Transverse colon (tissue), 4 donors: ENCODE measurements around the gene TAS2R38. TPM values are rescaled to one million over a fixed set of nuclear protein-coding genes. Genes with fewer than 3 reads are reported as not detected.

Experiments used
- DNase-seq: peaks from one replicate; pipeline ENCODE4 v3.0.0-alpha.2; 2019
- H3K27ac ChIP-seq, 4 donors: fragments of 200-600 bp; sonication (generic); 2 replicates each; pipeline ENCODE4 v1.5.1; 2016 to 2018; ENCODE audit warnings: inconsistent platforms in 4 of 4
- H3K27me3 ChIP-seq: fragments of 200-600 bp; sonication (generic); 2 replicates; pipeline ENCODE4 v1.5.1; 2017; ENCODE audit warnings: inconsistent platforms
- H3K36me3 ChIP-seq, 4 donors: fragments of 200-600 bp; sonication (generic); 2 replicates each; pipeline ENCODE4 v1.5.1; 2017 to 2019; ENCODE audit warnings: inconsistent platforms in 4 of 4
- H3K4me1 ChIP-seq, 4 donors: fragments of 200-600 bp; sonication (generic); 2 replicates each; pipeline ENCODE4 v1.5.1; 2017 to 2020; ENCODE audit warnings: inconsistent platforms in 4 of 4
- H3K4me3 ChIP-seq, 4 donors: fragments of 200-600 bp; sonication (generic); 1 replicate in 1 of 4; 2 replicates in 3 of 4; pipeline versions ENCODE4 v1.5.1 to v1.6.1; 2017 to 2019; ENCODE audit warnings: inconsistent platforms in 4 of 4
- H3K9me3 ChIP-seq, 2 donors: fragments of 200-600 bp; sonication (generic); 2 replicates each; pipeline ENCODE4 v1.5.1; 2017 to 2019; ENCODE audit warnings: inconsistent platforms in 2 of 2
- CTCF ChIP-seq, 5 experiments: fragments of 200-600 bp in 3 of 5; fragments of 450-650 bp in 2 of 5; sonication (generic) in 3 of 5; IDR thresholded peaks; 1 replicate in 2 of 5; 2 replicates in 3 of 5; pipeline ENCODE4 v1.5.1; 2016 to 2017; ENCODE audit warnings: antibody characterized with exemption in 5 of 5, inconsistent platforms in 3 of 5, mild to moderate bottlenecking in 2 of 5, moderate library complexity in 1 of 5
- EP300 ChIP-seq: sonication (generic); formaldehyde crosslinking; IDR thresholded peaks from one replicate; pipeline ENCODE4 v1.6.1; 2017; ENCODE audit warnings: antibody characterized with exemption, low read depth
- POLR2A ChIP-seq: fragments of 450-650 bp; IDR thresholded peaks from one replicate; pipeline ENCODE4 v1.6.1; 2016; ENCODE audit warnings: antibody characterized with exemption, mild to moderate bottlenecking, moderate library complexity
- POLR2AphosphoS5 ChIP-seq, 3 donors: sonication (generic); formaldehyde crosslinking; IDR thresholded peaks; one replicate each; pipeline ENCODE4 v1.6.1; 2016; ENCODE audit warnings: antibody characterized with exemption in 3 of 3
- WGBS, 2 donors: methylation state at CpG; one replicate each; pipeline ENCODE4 v1.1.5; 2018; ENCODE audit warnings: low coverage in 1 of 2; 5-methylcytosine and 5-hydroxymethylcytosine counted together
- in situ Hi-C, 4 donors: fragments of 200-750 bp; cut with MboI; loops; one replicate each; pipeline versions ENCODE4 v1.15.0 to v1.15.1; 2017; ENCODE audit warnings: low sequenced_read_pairs in 3 of 4, low pct_ligation_motif_present in 1 of 4, low pct_unique_long_range_greater_than_20kb in 1 of 4
- intact Hi-C: fragments of 100-400 bp; cut with DNase I; formaldehyde crosslinking; loops from one replicate; pipeline ENCODE4 v1.15.1; 2023; ENCODE audit warnings: low total_unique reads
- total RNA-seq, 4 donors: library from RNA; depleted of rRNA; stranded (reverse); fragments of >200 nt; gene quantifications; one replicate each; pipeline ENCODE4 v1.1.0, GENCODE V29; 2016

TAS2R38 gene
- total RNA-seq, 4 donors from 2014 or later = not detected

- H3K27ac ChIP-seq = no peak overlapping the region
- DNase-seq = no peak
- H3K27me3 ChIP-seq = no peaks in the 10 kb centered on the region
- H3K9me3 ChIP-seq = no peaks in the 10 kb centered on the region
- 27 to 50% methylated on average over 1 to 2 of the region's 2 CpGs for WGBS, 2 donors
- in situ Hi-C loops (no loop called here), intact Hi-C loops (no loop called here)
- no peaks in the 10 kb centered on the region for H3K36me3 ChIP-seq
- no peaks in the 10 kb centered on the region for H3K4me1 ChIP-seq
- no peak overlapping the region for H3K4me3 ChIP-seq
- no peak for TF ChIP-seq CTCF (IDR thresholded peaks at IDR 0.05)
- no peak for TF ChIP-seq POLR2AphosphoS5 (IDR thresholded peaks at IDR 0.05)
- no peak for TF ChIP-seq POLR2A
- no peak for TF ChIP-seq EP300
These were observed 24.1 kb downstream of the TAS2R38 start for GRCh38 chr7:141949451-141949850.

- Histone ChIP-seq H3K9me3 (no peaks in the 10 kb centered on the region), H3K27ac (no peak overlapping the region), H3K4me3 (no peak overlapping the region), H3K36me3 (no peaks in the 10 kb centered on the region), H3K4me1 (no peaks in the 10 kb centered on the region), H3K27me3 (no peaks in the 10 kb centered on the region)
- no peak for TF ChIP-seq CTCF (IDR thresholded peaks at IDR 0.05)
- no peak for TF ChIP-seq EP300
- no peak for TF ChIP-seq POLR2A
- no peak for TF ChIP-seq POLR2AphosphoS5 (IDR thresholded peaks at IDR 0.05)
- WGBS, 2 donors = 58 to 71% methylated on average over 2 of the region's 2 CpGs
- no peak for DNase-seq
- in situ Hi-C loops = no loop called here
- intact Hi-C loops = no loop called here
These were observed 24.6 kb downstream of the TAS2R38 start for GRCh38 chr7:141949021-141949420.

GRCh38 chr7:141946796-141947195, 26.8 kb downstream of the TAS2R38 start, which contains the start of gene CLEC5A:
TSS of gene CLEC5A (minus strand) at chr7:141946974. CDS start at chr7:141946292, 682 bp downstream.
- 60 to 66% methylated on average over 2 to 3 of the region's 3 CpGs for WGBS, 2 donors
- in situ Hi-C loops = no loop called here

GRCh38 chr7:141945356-141945755, 28.2 kb downstream of the TAS2R38 start:
- TF ChIP-seq CTCF (IDR thresholded peaks at IDR 0.05) = no peak
- no peak for TF ChIP-seq EP300
- no peak for TF ChIP-seq POLR2A
- no peak for TF ChIP-seq POLR2AphosphoS5 (IDR thresholded peaks at IDR 0.05)
- WGBS, 2 donors = 49 to 54% methylated on average over 3 of the region's 3 CpGs
- H3K9me3 ChIP-seq = peaks cover 0 to 4% of the 10 kb centered on the region in 2 donors
- no peak overlapping the region for H3K27ac ChIP-seq
- H3K4me1 ChIP-seq = no peaks in the 10 kb centered on the region
- H3K4me3 ChIP-seq = no peak overlapping the region
- H3K27me3 ChIP-seq = no peaks in the 10 kb centered on the region
- in situ Hi-C loops (no loop called here), intact Hi-C loops (no loop called here)
- no peak for DNase-seq
- H3K36me3 ChIP-seq = no peaks in the 10 kb centered on the region

More at GRCh38 chr7:141946796-141947195, 26.8 kb downstream of the TAS2R38 start, which contains the start of gene CLEC5A:
- no peaks in the 10 kb centered on the region for H3K27me3 ChIP-seq
- DNase-seq = no peak
- H3K4me1 ChIP-seq = no peaks in the 10 kb centered on the region
- no peaks in the 10 kb centered on the region for H3K9me3 ChIP-seq
- no peak within 1 kb of the TSS for H3K27ac ChIP-seq
- intact Hi-C loops = no loop called here
- no peak for TF ChIP-seq CTCF (IDR thresholded peaks at IDR 0.05)
- no peak for TF ChIP-seq POLR2A
- no peak for TF ChIP-seq POLR2AphosphoS5 (IDR thresholded peaks at IDR 0.05)
- H3K36me3 ChIP-seq = no peaks in the 10 kb centered on the region
- H3K4me3 ChIP-seq = no peak within 1 kb of the TSS
